KBM-7 (cell line): ENCODE measurements around the gene FAM171A1.

Experiments
- DNase-seq: peaks from one replicate; pipeline ENCODE4 v3.0.0-alpha.2; 2015
- in situ Hi-C: fragments of 300-500 bp; cut with MboI; formaldehyde crosslinking; loops from 2 replicates; pipeline ENCODE4 v1.14.3; 2020; ENCODE audit warnings: low sequenced_read_pairs, low pct_unique_long_range_greater_than_20kb, mixed read lengths

Gene FAM171A1

DNA sequence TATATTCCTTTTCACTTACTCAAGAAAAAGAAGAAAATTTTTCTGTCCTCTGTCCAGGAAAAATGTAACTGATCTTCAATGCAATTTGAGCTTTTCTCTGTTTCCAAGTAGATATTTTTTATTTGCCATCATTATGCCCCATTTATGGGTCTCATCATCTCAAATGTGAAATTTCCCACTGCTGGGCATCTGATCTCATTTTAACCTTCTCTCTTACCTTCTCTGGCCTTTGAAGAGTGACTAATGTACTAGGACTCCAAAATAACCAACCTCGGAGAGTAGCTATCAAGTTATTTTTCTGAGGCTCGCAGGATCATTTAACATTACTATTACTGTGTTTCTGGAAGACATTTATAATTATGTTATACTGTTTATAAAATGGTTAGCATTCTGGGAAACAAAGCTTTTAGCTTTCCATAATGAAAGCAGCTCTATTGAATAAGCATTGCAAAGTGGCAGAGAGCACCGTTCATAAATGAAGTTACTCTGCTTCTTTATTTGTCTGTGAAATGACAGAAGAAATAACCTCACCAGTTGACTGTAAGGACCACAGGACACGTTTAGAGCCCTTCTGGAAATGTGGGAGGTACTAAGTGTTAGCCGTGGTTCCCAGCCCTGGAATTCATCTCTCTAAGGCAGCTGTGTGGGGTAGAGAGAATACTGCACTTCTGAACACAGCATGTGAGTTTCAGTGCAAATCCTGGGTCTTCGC is 169.3 kb downstream of the FAM171A1 start:
- no peak for DNase-seq

DNA sequence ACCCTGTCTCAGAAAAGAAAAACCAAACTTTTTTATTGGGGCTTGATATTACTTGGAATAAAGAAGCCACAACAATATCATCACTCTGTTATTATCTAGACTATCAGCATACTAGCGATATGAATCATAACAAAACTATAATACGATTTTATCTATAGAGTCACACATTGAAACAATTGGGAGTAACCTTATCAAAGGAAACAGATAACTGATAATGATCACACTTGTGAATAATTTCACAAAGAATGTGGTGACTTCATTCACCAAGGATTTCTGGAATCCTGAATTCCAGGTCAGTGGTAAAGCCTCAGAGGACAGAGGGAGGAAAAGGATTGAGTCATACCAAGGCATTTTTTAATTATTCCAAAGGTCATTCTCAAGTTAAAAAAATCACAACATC is 170.5 kb downstream of the FAM171A1 start:
- in situ Hi-C loops, result no loop called here
- no peak for DNase-seq

More for the DNA sequence above, 169.3 kb downstream of the FAM171A1 start:
- in situ Hi-C loops, result no loop called here

DNA sequence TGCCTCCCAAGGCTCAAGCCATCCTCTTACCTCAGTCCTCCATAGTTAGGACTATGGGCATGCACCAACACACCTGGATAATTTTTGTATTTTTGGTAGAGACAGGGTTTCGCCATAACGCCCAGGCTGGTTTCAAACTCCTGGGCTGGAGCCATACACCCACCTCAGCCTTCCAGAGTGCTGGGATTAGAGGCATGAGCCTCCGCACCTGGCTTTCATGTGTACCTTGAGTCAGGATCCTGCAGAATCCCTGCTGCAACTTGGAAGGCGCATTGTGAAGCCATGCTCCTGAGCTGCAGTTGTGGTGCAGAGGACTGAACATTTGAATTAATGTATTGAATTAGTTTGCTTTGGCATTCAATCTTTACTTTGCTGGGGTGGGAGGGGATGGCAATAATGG is 173.2 kb downstream of the FAM171A1 start:
- in situ Hi-C loops, result no loop called here
- no peak for DNase-seq

DNA sequence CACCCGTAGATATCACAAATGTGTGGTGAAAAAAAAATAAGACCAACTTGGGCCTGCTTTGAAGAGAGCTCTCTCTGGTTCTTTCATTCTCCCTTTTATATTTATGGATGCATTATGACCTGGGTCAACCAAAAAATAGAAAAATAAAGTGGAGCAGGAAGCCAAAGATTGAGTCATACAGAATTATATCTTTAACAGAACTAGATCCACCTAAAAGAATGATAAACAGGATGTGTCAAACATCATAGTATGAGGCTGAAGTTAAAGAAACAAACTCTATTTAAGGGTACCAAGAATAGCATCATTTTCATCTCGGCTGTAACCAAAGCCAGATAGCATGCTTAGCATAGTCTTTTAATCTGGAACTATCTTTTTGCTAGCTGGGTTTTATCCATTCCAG is 173.8 kb downstream of the FAM171A1 start:
- in situ Hi-C loops, result no loop called here
- no peak for DNase-seq

DNA sequence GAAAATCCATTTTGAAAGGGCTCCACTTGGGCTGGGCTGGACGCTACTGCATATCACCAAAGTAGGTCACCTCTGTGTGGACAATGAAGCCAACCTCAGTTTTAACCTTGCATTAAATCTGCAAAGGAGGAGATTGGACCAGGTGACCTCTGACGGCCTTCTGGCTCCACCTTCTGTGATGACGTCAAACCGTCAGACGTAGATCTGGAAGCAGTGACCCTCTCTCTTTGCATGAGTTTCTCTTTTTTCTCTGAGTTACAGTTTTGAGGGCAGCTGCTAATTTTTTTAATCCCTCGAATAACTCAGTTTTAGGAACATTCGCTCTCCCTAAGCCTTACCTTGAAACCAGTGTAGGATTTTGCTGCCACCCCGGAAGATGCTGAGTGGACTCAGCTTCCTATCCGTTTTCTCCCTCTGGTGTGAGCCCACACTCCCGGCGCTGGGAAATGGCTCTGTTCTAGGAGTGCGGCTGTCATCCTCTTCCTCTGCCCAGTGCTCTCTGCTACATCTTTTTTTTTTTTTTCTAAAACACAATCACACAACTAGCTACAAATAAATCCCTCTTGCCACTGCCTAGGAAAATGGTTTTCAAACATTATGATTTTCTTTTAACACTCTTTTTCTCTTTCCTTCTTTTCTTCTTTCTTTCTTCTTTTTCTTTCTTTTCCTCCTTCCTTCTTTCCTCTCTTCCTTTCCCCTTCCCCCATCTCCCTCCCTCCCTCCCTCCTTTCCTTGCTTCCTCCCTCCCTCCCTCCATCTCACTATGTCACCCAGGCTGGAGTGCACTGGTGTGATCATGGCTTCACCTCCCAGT is 174.9 kb downstream of the FAM171A1 start:
- DNase-seq, result no peak
- in situ Hi-C loops, result no loop called here

DNA sequence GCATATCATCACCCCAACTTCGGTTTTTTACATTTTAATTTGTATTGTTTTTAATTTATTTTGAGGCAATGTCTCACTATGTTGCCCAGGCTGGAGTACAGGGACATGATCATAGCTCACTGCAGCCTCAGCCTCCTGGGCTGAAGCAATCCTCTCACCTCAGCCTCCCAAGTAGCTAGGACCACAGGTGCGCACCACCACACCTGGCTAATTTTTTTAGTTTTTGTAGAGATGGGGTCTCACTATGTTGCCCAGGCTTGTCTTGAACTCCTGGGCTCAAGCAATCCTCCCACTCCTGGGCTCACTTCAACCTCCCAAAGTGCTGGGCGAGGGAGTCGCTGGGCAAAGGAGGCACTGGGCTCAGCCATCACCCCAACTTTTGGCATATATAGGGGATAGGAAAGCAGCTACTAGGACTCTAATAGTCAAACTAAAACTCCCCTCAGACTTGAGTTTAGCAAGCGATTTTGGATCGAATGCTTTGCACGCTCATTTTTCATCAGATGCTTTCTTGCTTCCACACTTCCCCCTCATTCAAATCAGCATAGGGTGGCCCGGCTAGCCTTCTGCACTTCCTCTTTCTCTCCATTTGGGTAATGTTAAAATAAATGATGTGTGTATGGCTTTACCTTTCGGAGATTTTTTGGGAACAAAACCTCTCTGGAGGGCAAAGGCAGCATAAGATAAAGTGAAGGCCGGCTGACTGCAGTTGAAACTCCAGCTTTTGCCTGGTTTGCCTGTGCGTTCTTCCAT is 181.8 kb downstream of the FAM171A1 start:
- DNase-seq, result peak; percentile 70
- in situ Hi-C loops, result no loop called here

DNA sequence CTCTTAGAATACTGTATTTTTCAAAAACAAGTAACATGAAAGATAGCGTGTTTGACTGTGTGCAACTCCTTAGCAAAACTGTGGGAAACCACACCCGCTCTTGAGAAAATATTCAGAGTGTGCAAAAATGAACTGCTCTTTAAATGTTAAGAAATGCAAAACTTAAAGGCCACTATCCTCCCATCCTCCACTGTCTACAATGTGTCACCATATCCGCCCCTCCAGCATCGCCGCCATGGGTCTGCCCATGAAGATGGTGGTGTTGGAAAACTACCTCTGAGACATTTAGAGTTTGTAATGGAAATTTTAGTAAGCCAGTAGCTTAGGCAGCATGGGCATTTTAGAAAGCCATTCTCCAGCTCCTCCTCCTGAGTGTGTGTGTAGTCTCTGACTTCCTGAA is 182.5 kb downstream of the FAM171A1 start:
- in situ Hi-C loops, result no loop called here
- no peak for DNase-seq

DNA sequence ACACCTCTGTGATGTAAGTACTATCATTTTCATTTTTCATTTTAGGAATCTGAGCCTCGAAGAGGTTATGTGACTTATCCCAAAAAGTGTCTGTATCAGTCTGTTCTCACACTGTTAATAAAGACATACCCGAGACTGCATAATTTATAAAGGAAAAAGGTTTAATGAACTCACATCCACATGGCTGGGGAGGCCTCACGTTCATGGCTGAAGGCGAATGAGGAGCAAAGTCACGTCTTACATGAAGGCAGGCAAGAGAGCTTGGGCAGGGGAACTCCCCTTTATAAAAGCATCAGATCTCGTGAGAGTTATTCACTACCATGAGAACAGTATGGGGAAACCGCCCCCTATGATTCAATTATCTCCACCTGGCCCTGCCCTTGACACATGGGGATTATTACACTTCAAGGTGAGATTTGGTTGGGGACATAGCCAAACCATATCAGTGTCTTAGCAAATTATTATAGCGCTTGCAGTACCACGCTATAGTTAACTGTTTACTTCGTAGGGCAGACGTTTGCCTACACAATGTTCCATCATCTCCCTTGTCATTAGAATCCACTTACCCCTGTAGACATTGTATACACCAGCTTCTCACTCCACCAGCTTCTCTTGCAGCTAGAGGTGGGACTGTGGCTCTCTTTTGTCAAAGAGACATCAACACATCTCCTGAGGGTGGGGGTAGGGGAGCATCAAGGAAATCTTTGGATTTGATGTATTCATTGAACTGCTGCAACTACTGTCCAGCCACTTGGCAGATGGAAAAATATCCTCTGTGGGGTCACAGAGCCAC is 187.2 kb downstream of the FAM171A1 start:
- in situ Hi-C loops, result no loop called here
- DNase-seq, result no peak

DNA sequence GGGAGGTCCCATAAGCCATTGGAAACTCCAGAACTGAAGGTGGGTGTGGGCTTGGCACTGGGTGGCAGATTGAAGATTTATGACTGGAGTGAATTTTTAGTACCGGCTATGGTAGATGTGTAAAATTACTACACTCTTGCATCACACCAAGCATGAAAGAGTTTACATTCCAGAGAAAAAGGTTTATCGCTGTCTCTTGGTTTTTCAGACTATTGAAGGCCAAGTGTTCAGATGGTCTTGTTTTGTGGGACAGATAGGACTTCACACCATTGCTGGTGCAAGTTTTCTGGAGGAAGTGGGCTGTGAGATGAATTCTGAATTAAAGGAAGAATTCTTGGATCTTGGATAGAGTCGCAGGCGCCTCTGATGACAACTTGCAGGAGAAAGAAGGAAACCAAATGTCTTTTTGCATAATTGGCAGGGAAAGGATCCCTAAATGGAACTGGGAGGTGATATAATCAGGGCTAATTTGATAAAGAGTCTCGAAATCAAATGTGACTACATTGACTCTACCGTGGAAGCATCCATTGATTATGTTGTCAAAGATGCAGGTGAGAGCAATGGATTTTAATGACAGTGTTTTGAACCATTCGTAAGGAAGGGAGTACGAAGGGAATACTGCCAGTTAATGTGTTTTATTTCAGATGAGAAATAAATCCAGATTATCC is 188.4 kb downstream of the FAM171A1 start:
- DNase-seq, result no peak
- in situ Hi-C loops, result no loop called here

DNA sequence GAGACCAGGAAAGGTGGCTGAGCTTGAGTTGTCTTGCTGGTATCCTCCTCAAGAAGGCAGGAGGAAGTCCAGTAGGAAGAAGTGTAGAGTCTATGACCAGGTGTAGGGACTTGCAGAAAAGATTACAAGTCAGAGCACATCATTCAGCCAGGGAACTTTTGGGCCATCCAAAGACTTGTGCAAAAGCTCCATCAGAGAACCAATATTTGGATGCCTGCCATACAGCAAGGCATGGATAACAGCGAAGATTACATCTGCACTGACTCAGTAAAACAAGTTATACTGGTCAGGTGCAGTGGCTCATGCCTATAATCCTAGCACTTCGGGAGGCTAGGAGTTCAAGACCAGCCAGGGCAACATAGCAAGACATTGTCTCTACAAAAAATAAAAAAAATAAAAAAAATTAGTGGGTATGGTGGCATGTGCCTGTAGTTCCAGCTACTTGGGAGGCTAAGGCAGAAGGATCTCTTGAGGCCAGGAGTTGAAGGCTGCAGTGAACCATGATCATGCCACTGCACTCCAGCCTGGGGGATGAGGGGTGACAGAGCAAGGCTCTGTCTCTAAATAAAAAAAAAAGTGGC is 189.4 kb downstream of the FAM171A1 start:
- in situ Hi-C loops, result no loop called here
- no peak for DNase-seq

DNA sequence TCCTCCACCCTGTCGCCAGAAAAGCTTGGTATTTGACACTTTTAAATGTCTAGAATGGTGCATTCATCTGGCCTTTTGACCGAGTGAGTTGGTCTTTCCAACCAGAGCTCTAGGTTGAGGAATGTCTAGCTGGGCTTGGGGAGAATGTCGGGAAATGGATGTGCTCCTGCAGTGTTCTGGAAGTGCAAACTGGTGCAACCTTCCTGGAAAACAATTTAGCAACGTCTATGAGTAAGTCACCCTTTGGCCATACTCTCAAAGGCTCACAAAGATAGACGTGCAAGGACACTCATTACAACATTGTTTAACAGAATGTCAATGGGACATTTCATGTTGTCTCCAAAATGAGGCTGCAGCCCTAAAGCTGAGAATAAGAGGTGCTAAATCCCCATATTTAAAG is 190.4 kb downstream of the FAM171A1 start:
- in situ Hi-C loops, result no loop called here
- no peak for DNase-seq

DNA sequence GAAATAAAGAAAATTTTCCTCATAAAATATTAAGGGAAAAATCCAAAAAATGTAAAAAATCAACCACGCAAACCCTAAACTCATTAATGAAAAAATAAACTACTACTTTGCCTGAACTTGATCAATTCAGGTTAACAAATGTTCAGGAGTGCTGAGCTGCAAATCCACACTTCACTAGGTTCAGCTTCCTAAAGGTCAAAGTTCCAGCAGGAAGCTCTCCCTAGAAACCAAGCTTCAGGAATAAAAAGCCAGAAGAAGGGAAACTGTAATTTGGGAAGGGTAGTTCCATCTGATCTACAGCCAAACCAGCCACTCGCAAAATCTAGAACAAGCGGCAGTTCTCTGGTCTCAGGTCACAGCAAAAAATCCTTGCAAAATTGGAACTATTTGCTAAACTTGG is 194.8 kb downstream of the FAM171A1 start:
- in situ Hi-C loops, result no loop called here
- no peak for DNase-seq

DNA sequence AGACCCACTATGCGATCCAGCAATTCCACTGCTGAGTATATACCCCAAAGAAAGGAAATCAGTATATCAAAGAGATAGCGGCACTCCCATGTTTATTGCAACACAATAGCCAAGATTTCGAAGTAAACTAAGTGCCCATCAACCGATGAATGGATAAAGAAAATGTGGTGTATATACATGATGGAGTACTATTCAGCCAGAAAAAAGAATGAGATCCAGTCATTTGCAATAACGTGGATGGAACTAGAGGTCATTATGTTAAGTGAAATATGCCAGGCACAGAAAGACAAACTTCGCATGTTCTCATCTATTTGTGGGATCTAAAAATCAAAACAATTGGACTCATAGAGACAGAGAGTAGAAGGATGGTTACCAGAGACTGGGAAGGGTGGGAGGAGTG is 195.5 kb downstream of the FAM171A1 start:
- DNase-seq, result no peak
- in situ Hi-C loops, result no loop called here

DNA sequence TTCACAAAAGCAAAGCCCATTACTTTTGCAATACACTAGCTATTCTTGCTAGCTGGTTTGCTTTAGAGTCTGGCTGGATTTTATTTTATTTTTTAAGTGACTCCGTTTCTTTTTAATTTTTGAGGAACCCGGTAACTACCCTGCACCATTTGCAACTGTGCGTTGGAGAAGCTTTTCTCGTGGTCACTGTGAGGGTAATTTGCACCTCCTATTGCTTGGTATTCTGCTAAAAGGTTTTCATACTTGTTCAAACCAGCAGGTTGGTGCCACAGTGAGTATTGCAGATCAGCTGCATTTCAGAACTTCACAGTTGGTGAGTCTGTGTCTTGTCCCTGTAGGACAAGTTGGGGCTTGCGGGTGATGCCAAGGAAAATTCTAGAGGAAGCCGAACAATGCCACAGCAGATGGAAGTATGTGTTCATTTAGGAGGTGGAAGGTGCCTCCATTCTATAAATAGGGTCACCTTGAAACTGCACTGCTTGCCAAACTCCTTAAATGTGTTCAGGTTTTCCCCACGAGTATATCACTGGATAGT is 198.7 kb downstream of the FAM171A1 start:
- in situ Hi-C loops, result no loop called here
- no peak for DNase-seq

DNA sequence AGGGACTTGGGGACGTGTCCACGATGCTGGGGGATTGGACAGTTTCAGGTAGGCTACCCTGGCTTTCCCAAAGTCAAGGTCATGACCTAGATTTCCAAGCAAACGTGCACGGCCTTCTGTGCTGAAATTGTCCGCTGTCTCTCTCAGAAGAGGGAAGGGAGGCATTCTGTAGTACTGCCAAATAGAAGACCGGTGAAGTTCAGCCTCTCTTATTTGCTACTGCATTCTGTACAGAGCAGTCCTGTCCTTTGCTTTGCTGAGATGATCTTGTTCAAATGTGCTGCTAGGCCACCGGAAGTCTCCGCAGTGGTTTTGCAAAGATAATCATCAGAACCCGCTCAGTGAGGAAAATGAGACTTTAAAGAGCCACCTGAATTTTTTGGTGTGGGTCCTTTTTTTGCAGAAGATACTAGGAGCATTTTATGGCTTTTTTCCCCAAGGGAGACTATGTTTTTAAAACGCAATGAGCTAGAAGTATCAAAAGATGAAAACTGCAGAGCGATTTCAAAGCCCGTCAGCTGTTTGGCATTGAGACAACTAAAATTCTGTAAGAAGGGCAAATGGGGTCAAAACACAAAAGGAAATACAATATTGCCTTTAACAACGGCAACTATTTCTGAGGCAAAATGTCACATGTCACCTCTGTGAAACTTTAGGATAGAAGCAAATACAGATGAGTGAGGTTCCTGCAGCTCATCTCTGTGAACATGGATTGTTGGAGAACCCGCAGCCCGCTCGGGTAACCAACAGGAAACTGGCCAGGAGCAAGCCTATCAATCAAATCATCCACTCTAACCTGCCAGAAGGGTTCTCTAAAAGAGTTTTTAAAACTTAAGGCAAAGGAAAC is 201.3 kb downstream of the FAM171A1 start:
- DNase-seq, result peak; percentile 72
- in situ Hi-C loops, result no loop called here

DNA sequence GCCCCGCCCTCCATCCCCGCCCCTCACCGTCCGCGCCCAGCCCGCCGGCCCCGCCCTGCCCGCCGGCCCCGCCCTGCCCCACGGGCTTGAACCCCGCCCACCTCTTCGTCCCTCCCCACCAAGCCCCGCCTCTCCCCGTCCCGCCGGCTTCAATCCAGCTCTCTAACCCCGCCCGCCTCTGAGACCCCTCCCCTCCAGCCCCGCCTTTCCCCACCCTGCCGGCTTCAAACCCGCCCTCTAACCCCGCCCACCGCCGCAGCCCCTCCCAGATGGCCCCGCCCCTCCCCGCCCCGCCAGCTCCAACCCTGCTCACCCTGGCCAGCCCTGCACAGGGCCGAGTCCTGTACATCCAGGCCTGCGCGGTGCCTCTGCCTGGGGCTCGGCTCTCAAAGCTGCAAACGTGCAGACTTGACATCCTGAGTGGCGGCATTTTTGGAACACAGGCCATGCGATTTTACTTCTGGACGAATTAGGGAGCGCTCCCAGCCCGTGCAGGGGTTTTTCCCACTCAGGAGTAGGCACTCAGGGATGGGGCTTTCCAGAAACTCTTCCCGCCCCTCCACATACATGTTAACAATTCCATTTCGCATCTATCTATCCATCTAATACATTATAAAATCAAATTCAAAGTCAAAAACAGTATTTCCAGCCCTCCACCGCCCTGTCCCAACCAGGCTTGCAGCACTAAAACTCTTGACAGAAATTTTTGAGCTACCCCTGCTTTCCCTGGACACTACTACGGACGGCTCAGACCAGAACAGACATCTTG is 202.1 kb downstream of the FAM171A1 start:
- in situ Hi-C loops, result no loop called here
- DNase-seq, result peak; percentile 34
